GM12875 (cell line): Measurements from ENCODE around the gene CRABP2.

ENCODE experiments used
- H3K4me3 ChIP-seq: one replicate; pipeline ENCODE4 v1.5.1; 2011; ENCODE audit warnings: low read depth, low read length, control low read depth
- TF ChIP-seq, protein P1 (sequence below): IDR thresholded peaks from 2 replicates; pipeline ENCODE4 v1.5.1; 2011; ENCODE audit warnings: low read depth, mild to moderate bottlenecking, control low read depth, inconsistent platforms, low read length, moderate library complexity, borderline replicate concordance; ENCODE audit not compliant: insufficient read depth

Gene CRABP2

DNA sequence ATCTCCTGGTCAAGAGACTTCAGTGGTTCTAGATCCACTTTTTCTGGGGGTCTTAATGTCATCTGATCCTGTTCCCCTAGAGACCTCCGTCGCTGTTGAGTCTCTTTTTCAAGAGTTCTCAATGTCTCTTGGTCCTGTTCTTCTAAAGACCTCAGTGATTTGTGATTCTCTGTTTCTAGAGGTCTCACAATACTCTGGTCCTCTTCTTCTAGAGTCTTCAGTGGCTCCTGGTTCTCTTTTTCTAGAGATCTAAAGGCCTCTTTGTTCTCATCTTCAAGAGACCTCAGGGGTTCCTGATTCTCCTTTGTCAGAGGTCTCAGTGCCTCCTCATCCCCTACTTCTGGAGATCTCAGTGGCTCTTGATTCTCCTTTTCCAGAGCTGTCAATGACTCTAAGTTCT is 33.6 kb downstream of the CRABP2 start:
- TF ChIP-seq, protein P1, sequence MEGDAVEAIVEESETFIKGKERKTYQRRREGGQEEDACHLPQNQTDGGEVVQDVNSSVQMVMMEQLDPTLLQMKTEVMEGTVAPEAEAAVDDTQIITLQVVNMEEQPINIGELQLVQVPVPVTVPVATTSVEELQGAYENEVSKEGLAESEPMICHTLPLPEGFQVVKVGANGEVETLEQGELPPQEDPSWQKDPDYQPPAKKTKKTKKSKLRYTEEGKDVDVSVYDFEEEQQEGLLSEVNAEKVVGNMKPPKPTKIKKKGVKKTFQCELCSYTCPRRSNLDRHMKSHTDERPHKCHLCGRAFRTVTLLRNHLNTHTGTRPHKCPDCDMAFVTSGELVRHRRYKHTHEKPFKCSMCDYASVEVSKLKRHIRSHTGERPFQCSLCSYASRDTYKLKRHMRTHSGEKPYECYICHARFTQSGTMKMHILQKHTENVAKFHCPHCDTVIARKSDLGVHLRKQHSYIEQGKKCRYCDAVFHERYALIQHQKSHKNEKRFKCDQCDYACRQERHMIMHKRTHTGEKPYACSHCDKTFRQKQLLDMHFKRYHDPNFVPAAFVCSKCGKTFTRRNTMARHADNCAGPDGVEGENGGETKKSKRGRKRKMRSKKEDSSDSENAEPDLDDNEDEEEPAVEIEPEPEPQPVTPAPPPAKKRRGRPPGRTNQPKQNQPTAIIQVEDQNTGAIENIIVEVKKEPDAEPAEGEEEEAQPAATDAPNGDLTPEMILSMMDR, result no peak
- H3K4me3 ChIP-seq, result no peak overlapping the region

DNA sequence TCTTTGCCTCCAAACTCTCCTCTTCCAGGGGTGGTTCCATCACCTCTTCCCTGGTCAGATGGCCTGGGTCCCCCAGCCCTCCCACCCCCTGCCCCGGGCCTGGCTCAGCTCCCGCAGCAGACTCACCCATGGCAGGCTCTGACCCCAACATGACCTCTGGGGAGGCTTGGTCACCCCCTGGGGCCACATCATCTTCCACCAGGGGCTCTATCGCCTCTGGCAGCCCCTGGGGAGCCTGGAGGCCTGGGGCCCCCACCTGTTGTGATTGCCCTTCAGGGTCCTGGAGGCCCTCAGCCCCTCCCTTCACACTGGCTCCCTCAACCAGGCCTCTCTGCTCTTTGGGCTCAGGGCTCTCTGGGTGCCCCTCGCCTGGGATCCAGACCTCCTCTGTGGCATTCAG is 34.6 kb downstream of the CRABP2 start:
- H3K4me3 ChIP-seq, result no peak overlapping the region
- TF ChIP-seq, protein P1, result no peak

DNA sequence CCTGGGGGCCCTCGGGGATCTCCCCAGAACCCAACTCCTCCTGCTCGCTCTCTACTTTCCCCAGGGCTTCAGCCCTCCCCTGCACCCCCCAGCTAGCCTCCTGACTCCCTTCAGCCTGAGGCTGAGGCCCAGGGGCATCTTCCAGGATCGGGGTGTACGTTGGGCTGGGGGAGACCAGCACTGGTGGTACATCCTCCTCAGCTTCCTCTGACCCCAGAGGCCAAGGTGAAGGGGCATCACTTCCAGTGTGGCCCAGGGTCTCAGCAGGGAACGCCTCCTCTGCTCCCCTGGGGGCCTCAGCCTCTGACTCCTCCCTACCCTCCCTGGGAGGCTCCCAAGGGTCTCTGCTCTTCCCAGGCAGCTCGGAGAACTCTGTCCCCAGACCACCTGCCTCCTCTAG is 35.0 kb downstream of the CRABP2 start:
- TF ChIP-seq, protein P1, result no peak
- no peak overlapping the region for H3K4me3 ChIP-seq

DNA sequence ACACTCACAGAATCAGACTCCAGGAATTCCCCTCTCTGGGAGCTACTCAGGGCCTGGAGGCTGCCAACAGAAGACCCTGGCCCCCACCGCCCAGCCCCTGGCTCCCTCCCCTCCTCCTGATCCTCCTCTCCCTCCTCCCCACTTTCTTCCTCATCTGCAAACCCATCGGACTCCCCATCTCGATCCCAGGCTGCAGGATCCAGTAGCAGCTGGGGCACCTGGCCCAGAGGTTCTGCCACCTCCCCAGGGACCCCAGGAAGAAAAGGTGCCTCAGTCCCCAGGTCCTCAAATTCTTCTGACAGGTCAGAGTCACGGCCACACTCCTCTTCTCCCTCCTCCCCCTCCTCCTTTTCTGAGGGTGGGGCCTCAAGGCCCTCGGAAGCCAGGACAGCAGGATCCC is 35.6 kb downstream of the CRABP2 start:
- TF ChIP-seq, protein P1, result no peak
- no peak overlapping the region for H3K4me3 ChIP-seq

DNA sequence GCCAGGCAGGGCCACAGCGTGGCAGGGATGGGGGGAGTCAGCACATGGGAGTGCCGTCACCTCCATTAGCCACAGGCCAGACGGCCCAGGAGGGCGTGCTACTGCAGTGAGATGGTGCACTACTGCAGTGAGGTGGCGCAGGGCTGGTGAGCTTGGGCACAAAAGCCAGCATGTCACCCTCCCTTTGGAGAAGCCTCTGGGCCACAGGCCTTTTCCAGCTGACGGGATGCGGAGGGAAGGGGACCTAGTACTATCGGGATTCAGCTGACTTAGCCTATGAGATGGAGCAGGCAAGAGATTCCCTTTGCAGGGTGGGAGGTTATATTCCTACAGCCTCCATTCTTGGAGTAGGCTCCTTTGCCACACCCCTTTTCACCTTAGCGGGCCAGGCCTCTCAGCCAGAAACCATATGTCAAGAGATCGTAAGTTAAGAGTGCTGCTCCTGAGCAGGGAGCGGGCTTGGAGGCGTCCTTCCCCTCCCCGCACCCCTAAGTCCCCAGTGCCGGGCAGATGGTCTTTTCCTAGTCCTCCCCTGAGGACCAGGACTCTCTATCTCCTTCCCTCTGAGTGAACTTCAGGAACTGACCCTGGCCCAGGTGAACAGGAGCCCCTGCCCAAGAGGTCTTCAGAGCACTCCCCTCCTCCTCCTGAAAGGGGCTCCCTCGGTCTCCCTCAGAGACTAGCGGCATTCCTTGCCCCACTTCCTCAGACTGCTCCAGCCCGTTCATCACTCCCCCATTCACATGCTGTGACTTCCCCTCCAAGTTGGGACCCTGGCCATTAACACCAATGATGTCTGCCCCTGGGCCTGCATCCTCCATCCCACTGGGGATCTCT is 36.4 kb downstream of the CRABP2 start:
- TF ChIP-seq, protein P1, result no peak
- H3K4me3 ChIP-seq, result no peak overlapping the region

DNA sequence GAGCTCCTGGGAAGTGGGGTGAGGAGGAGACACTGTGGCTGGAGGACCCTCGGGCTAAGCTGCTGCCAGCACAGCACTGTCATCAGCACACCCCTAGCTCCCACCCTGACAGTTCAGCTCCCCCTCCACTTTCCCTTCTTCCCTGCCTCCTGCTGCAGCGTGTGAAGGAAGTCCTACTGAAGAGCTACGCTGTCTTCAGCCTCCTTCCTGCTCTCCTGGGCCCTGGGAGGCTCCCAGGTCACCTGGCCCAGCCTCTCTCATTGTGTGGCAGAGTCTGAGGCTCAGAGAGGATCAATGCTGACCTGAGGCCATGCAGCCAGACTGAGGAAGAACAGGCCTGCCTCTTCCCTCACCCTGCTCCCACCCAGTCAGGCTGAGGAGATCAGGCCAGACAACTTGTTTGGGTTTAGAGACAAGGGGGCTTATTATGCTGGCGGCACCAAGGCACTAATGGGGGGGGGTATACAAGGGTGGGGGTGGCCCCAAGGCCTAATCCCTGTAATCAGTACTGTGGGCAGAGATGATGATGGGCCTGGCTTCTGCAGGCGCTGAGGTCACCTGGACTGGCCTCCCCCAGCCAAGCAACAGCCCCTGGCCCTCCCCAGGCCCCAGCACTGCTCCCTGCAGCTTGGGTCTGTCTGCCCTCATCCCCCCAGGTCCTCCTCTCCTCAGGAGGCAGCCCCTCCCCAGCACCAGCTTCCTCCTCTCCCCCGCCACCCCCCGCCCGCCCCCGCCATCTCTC is 37.2 kb downstream of the CRABP2 start:
- TF ChIP-seq, protein P1, result no peak
- no peak overlapping the region for H3K4me3 ChIP-seq

DNA sequence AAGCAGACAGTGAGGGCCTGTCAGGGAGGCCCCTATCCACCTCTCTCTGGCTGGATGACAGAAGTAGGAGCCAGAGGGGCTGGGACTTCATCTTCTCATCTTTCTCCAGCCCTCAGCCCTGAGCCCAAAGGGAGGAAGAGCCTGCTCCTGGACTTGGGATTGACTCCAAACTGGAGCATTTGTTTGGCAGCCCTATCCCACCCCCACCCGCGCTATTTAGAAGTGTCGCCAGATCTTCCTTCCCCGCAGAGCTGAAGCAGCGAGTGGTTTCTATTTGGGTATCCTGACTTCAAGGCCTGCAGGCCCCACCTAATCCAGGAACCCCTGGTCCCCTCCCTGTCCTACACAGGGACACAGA is 37.8 kb downstream of the CRABP2 start:
- TF ChIP-seq, protein P1, result no peak

More for the DNA sequence above, 37.8 kb downstream of the CRABP2 start:
- no peak overlapping the region for H3K4me3 ChIP-seq
